ENCODE results near the gene PRRG4. TPM values are rescaled to one million over a fixed set of nuclear protein-coding genes. Genes with fewer than 3 reads are reported as not detected.

Gene PRRG4
- total RNA-seq, 8 experiments from 2014 or later, result 0.08 to 16.7 (median 0.32) TPM

DNA sequence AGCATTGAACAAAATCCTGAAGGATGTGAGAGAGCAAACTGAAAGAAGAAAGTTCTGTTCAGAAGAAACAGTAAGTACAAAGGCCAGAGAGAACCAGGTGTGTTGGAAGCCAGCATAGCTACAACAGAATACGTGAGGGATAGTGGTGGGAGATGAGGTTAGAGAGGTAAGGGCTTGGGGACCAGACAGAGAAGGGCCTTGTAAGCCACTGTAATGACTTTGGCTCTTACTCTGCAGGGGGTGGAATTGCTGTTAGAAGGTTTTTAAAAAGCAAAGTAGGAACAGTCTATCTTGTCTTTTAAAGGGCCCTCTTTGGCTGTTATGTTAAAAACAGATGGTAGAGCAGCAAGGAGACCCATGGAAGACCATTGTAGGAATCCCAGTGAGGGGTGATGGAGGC lies 4.2 kb downstream of the PRRG4 start:
- in situ Hi-C loops (cut with MboI; ENCODE audit: low pct_unique_long_range_greater_than_20kb in 2 of 9, low sequenced_read_pairs in 9 of 9, unreplicated experiment in 9 of 9), result no loop called here
- ATAC-seq (replicated peaks in 6 of 8), result no peak
- Histone ChIP-seq H3K27ac (no peak overlapping the region), H3K4me3 (no peak overlapping the region), H3K4me1 (replicated peaks in 1 of 2) (peaks cover 0 to 5% of the 10 kb centered on the region in 2 donors)
- WGBS, 10 experiments, result 29 to 100% (median 71%) methylated on average over 1 of the region's 1 CpG; no CpG with 5 or more reads in 3 of the 10 experiments

DNA sequence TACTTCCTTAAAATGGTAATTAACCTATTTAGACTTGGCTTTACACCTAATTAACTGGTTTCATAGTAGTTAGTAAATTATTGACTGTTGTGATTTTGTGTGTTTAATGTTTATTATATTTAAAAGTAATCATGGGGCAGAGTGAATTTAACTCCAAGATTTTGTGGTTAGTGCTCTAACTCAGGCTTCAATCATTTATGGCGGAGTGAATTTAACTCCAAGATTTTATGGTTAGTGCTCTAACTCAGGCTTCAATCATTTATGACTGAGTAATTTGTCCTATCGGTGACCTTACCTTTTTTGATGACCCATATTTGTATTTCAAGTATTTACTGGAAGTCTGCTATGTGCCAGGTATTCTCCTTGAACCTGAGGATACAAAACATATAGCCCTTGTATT lies 7.2 kb downstream of the PRRG4 start:
- in situ Hi-C loops (cut with MboI; ENCODE audit: low pct_unique_long_range_greater_than_20kb in 2 of 9, low sequenced_read_pairs in 9 of 9, unreplicated experiment in 9 of 9), result no loop called here
- Histone ChIP-seq H3K4me1 (replicated peaks in 1 of 2) (no peaks in the 10 kb centered on the region), H3K4me3 (no peak overlapping the region), H3K27ac (no peak overlapping the region)
- ATAC-seq (replicated peaks in 6 of 8), result no peak
- 68 to 100% (median 90%) methylated on average over 1 to 2 of the region's 2 CpGs for WGBS, 10 experiments

DNA sequence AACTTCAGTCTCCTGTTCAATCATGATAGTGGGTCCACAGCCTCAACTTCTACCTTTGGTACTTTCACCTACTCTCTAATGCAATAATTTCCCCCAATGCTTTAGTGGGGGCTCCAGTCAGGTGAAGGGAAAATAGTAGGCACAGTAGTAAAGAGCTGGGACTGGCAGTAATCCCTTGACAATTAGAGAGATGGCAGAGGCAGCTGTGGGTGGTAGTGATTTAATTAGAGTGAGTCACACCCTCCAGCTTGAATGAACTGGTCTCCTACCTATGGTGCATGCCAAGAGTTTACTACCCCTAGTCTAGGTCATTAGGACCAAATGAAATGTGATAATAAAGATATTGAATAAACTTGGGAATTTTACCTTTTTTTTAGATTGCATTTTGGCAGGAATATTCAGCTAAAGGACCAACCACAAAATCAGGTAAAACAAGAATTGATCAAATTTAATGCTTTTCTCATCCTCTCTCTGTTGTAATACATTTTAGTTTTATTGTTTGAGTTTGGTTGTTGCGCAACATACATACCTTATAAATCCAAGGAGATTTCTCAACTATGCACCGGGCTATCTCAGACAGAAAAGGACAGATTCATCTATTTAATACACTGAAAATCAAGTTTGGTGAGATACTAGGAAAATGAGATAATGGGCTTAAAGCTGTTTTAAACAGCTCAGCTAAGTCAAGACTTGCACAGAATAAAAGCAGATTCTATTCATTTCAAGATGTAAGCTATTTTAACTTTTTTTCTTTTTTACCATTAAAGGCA lies 9.0 kb downstream of the PRRG4 start:
- Histone ChIP-seq H3K27ac (no peak overlapping the region), H3K4me3 (no peak overlapping the region), H3K4me1 (replicated peaks in 1 of 2) (no peaks in the 10 kb centered on the region)
- 76 to 100% (median 98%) methylated on average over 1 to 2 of the region's 2 CpGs for WGBS, 10 experiments
- ATAC-seq (replicated peaks in 6 of 8), result peak in 1 of 8 experiments; percentile 47
- in situ Hi-C loops (cut with MboI; ENCODE audit: low pct_unique_long_range_greater_than_20kb in 2 of 9, low sequenced_read_pairs in 9 of 9, unreplicated experiment in 9 of 9), result no loop called here

DNA sequence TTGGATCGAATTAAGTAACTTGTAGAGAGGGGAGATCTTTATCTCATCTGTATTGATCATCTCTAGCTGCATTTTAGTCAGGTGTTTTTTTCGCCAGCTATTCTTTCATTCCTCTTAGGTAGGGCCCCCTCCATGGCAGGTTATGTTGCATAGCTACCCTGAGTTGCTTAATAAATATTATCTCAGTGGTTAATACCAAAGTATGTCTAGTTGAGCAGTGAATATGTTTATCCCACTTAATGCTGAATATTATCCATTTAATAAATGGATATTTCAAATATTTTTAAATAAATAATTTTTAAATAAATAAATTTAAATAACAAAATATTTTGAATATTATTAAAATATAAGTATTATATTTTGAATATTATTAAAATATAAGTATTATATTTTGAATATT lies 9.6 kb downstream of the PRRG4 start:
- no peak for ATAC-seq (replicated peaks in 6 of 8)
- no peaks in the 10 kb centered on the region for H3K4me1 ChIP-seq (replicated peaks in 1 of 2)
- in situ Hi-C loops (cut with MboI; ENCODE audit: low pct_unique_long_range_greater_than_20kb in 2 of 9, low sequenced_read_pairs in 9 of 9, unreplicated experiment in 9 of 9), result no loop called here
- 43 to 100% (median 91%) methylated on average over 1 to 2 of the region's 2 CpGs for WGBS, 10 experiments
- no peak overlapping the region for H3K27ac ChIP-seq
- H3K4me3 ChIP-seq, result no peak overlapping the region

DNA sequence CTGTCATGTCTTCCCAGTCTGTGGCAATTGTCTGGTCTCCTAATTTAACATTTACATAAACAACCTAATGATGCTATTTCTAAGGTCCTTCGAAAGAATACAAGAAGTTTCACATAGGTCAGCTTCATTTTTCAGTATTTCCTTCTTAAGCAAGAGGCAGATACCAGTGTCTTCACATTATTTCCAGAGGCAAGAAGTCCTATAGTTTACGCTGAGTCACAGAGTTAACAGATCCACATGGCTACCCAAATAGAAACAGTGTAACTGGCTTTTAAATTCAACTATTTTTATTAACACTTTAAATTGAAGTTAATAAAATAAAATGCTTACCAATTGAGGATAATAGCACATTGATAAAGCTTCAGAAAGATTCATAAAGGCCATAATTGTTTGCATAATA lies 10.9 kb downstream of the PRRG4 start:
- WGBS, 10 experiments, result 8 to 90% (median 63%) methylated on average over 1 to 2 of the region's 2 CpGs; no CpG with 5 or more reads in 1 of the 10 experiments
- ATAC-seq (replicated peaks in 6 of 8), result no peak
- H3K4me1 ChIP-seq (replicated peaks in 1 of 2), result no peaks in the 10 kb centered on the region
- in situ Hi-C loops (cut with MboI; ENCODE audit: low pct_unique_long_range_greater_than_20kb in 2 of 9, low sequenced_read_pairs in 9 of 9, unreplicated experiment in 9 of 9), result no loop called here
- H3K4me3 ChIP-seq, result no peak overlapping the region
- H3K27ac ChIP-seq, result no peak overlapping the region

DNA sequence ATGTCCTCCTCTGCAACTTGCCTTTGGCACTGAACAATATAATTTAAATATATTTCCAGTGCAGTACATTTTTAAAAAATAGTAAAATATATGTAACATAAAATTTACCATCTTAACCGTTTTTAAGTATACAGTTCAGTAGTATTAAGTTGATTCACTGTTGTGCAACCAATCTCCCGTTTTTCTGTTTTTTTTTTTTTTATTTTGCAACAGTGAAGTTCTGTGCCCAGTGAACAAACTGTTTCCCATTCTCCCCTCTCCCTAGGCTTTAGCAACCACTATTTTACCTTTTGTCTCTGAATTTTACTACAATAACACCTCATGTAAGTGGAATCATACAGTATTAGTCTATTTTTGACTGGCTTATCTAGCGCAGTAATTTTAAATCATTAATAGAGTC lies 13.8 kb downstream of the PRRG4 start:
- Histone ChIP-seq H3K4me1 (replicated peaks in 1 of 2) (no peaks in the 10 kb centered on the region), H3K27ac (no peak overlapping the region), H3K4me3 (no peak overlapping the region)
- in situ Hi-C loops (cut with MboI; ENCODE audit: low pct_unique_long_range_greater_than_20kb in 2 of 9, low sequenced_read_pairs in 9 of 9, unreplicated experiment in 9 of 9), result no loop called here
- ATAC-seq (replicated peaks in 6 of 8), result no peak
- 30 to 100% (median 80%) methylated on average over 1 to 3 of the region's 3 CpGs for WGBS, 10 experiments

DNA sequence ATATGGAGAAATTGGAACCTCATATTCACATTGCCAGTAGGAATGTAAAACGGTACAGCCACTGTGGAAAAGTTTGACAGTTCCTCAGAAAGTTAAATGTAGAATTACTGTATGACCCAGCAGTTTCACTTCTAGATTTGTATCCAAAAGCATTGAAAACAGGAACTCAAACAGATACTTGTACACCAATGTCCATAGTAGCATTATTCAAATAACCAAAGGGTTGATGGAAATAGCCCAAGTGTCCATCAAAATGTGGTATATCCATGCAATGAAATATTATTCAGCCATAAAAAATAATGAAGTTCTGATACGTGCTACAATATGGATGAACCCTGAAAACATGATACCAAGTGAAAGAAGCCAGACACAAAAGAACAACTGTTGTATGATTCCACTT lies 17.8 kb downstream of the PRRG4 start:
- H3K4me3 ChIP-seq, result no peak overlapping the region
- no peaks in the 10 kb centered on the region for H3K4me1 ChIP-seq (replicated peaks in 1 of 2)
- no peak overlapping the region for H3K27ac ChIP-seq
- WGBS, 10 experiments, result 33 to 100% (median 69%) methylated on average over 1 to 2 of the region's 2 CpGs; no CpG with 5 or more reads in 1 of the 10 experiments
- in situ Hi-C loops (cut with MboI; ENCODE audit: low pct_unique_long_range_greater_than_20kb in 2 of 9, low sequenced_read_pairs in 9 of 9, unreplicated experiment in 9 of 9), result no loop called here
- ATAC-seq (replicated peaks in 6 of 8), result no peak

DNA sequence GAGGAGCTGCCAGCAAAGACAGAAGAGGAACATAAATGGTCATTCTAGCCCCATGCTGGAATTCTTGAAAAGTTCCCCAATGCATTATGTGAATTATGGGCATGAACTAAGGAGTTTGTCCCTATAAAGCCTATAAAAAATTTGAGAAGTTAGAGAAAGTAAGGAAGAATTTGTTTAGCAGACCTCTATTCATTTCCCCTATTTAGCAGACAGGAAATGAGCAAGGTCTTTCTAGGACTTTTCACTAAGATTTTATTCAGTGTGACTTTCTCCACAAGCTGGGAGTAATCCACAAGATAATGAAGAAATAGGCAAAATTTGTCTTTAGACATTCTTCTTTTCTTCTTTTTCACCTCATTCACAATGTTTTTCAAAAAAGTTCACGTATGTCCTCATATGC lies 20.0 kb downstream of the PRRG4 start:
- no peak for ATAC-seq (replicated peaks in 6 of 8)
- H3K4me1 ChIP-seq (replicated peaks in 1 of 2), result no peaks in the 10 kb centered on the region
- WGBS, 10 experiments, result 63 to 100% (median 91%) methylated on average over 1 of the region's 1 CpG; no CpG with 5 or more reads in 1 of the 10 experiments
- H3K27ac ChIP-seq, result no peak overlapping the region
- in situ Hi-C loops (cut with MboI; ENCODE audit: low pct_unique_long_range_greater_than_20kb in 2 of 9, low sequenced_read_pairs in 9 of 9, unreplicated experiment in 9 of 9), result no loop called here
- no peak overlapping the region for H3K4me3 ChIP-seq

DNA sequence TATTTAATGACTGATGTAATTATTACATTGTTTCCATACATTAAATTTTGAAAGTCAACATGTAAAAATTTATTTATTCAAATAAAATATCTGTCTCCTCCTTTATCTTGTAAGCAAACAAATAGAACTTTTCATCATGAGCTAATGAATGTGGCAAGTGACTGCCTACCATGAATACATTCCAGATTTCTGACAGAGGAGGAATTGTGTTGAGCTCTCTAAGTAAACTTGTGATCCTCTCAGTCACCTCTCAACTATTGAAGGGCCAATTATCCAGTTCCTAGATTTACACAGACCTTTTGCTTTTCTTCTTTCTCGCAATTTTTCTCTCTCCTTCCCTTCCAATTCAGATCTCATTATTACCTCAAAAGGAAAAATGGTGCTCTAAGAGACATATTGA lies 21.5 kb downstream of the PRRG4 start:
- no peaks in the 10 kb centered on the region for H3K4me1 ChIP-seq (replicated peaks in 1 of 2)
- no peak overlapping the region for H3K27ac ChIP-seq
- 36 to 88% (median 64%) methylated on average over 1 of the region's 1 CpG; no CpG with 5 or more reads in 1 of the 10 experiments for WGBS, 10 experiments
- H3K4me3 ChIP-seq, result no peak overlapping the region
- in situ Hi-C loops (cut with MboI; ENCODE audit: low pct_unique_long_range_greater_than_20kb in 2 of 9, low sequenced_read_pairs in 9 of 9, unreplicated experiment in 9 of 9), result no loop called here
- no peak for ATAC-seq (replicated peaks in 6 of 8)

DNA sequence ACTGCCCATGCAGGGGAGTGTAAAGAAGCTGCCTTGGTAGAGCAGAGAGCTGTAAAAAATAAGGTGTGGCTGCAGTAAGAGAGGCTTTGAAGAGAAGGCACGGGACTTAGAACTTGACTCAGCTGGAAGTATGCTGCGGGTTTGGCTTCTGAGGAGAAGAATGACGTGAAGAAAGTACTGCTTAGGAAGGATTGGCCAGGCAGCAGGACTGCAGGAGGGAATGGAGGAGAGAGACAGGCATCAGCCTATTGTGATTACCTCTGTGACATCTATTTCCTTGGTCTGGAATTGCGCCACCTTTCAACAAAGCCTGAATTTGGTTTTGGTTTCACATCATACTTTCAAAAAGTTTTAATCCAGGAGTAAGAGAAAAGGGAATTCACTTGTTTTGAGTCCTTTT lies 22.5 kb downstream of the PRRG4 start:
- Histone ChIP-seq H3K4me1 (replicated peaks in 1 of 2) (no peaks in the 10 kb centered on the region), H3K4me3 (no peak overlapping the region), H3K27ac (no peak overlapping the region)
- in situ Hi-C loops (cut with MboI; ENCODE audit: low pct_unique_long_range_greater_than_20kb in 2 of 9, low sequenced_read_pairs in 9 of 9, unreplicated experiment in 9 of 9), result no loop called here
- 0 to 81% (median 50%) methylated on average over 1 to 4 of the region's 4 CpGs; no CpG with 5 or more reads in 2 of the 10 experiments for WGBS, 10 experiments
- peak in 3 of 8 experiments; percentile 28 to 97 (median 93) for ATAC-seq (replicated peaks in 6 of 8)

DNA sequence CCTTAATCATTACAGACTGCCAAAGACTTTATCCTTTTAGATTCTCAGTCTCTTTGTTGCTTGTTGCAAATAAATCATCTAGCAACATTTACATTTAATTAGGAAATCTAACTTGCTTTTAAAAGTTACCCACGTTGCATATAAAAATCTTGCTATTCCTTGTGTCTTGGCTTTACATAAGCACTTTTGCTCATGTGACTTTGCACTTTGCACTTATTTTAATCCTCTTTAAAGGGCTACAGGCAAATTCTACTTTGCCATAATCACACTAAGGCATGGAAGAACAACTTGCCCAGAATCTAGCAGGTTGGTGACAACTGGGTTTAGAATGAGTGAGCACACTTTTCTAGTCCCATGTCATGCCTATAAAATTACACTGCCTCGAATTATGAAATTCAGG lies 25.9 kb downstream of the PRRG4 start:
- Histone ChIP-seq H3K4me3 (no peak overlapping the region), H3K4me1 (replicated peaks in 1 of 2) (no peaks in the 10 kb centered on the region), H3K27ac (no peak overlapping the region)
- WGBS, 10 experiments, result 0 to 76% (median 38%) methylated on average over 1 to 2 of the region's 2 CpGs
- ATAC-seq (replicated peaks in 6 of 8), result peak in 1 of 8 experiments; percentile 89
- in situ Hi-C loops (cut with MboI; ENCODE audit: low pct_unique_long_range_greater_than_20kb in 2 of 9, low sequenced_read_pairs in 9 of 9, unreplicated experiment in 9 of 9), result no loop called here

DNA sequence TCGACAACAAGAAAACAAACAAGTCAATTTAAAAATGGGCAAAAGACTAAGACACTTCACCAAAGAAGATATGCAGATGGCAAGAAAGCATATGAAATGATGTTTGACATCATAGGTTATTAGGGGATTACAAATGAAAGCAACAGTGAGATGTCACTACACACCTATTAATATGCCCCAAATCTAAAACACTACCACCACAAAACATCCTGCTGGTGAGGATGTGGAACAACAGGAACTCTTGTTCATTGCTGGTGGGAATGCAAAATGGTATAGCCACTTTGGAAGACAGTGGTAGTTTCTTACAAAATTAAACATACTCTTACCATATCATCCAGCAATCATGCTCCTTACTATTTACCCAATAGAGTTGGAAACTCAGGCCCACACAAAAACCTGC lies 29.0 kb downstream of the PRRG4 start:
- no peak overlapping the region for H3K4me3 ChIP-seq
- ATAC-seq (replicated peaks in 6 of 8), result no peak
- no peak overlapping the region for H3K27ac ChIP-seq
- in situ Hi-C loops (cut with MboI; ENCODE audit: low pct_unique_long_range_greater_than_20kb in 2 of 9, low sequenced_read_pairs in 9 of 9, unreplicated experiment in 9 of 9), result no loop called here
- WGBS, 10 experiments, result 0 to 100% (median 95%) methylated on average over 1 of the region's 1 CpG
- H3K4me1 ChIP-seq (replicated peaks in 1 of 2), result no peaks in the 10 kb centered on the region

DNA sequence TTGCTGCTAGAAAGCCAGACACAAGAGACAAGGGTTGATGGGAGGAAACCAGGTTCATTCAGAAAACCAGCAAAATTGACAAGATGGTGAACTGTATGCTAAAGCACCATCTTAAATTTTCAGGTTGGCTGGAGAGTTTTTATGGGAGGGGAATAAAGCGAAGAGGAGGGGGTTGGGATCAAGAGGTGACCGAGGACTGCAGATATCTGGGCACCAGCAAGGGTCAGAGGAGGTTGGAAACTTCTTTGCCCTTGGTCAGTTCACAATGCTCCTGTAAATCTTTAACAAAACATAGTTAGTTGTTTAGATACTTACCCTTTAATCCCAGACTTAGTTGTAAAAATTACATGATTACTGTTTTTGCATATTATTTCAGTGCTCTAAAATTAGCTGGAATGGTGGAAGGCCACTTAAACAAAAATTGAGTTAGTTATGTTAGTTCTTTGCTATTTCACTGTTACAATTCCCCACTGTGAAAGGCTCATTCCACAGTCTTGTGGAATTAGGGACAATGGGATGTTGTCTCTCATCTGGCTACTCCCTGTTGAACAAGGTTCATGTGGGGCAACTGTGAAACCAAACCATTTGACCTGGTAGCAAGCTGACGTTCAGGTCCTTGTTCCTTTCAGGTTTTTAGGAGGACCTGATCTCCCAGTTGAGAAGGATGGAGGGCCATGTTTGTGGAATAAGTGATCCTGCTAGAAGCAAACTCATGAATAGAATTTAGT lies 32.3 kb downstream of the PRRG4 start:
- Histone ChIP-seq H3K4me3 (no peak overlapping the region), H3K27ac (no peak overlapping the region), H3K4me1 (replicated peaks in 1 of 2) (no peaks in the 10 kb centered on the region)
- WGBS, 10 experiments, result 39 to 79% (median 69%) methylated on average over 2 to 3 of the region's 3 CpGs; no CpG with 5 or more reads in 4 of the 10 experiments
- no peak for ATAC-seq (replicated peaks in 6 of 8)
- in situ Hi-C loops (cut with MboI; ENCODE audit: low pct_unique_long_range_greater_than_20kb in 2 of 9, low sequenced_read_pairs in 9 of 9, unreplicated experiment in 9 of 9), result no loop called here

DNA sequence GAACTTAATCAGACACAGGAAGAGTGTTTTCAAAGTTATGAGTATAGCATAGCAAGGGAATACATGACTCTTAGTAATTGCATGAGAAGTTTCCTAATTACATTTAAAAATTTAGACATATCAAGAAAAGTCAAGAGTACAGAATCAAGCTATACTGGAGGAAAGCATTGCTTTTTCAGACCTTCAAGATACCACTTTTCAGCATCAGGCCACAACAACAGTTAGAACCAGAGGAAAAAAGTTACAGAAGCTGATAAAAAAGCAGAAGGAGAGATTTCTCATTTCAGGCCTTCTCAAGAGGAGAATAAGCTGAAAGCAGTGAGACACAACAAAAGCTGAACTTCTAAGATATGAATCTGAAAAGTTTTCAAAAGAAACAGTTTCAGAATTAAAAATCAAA lies 34.8 kb downstream of the PRRG4 start:
- no peak for ATAC-seq (replicated peaks in 6 of 8)
- no peaks in the 10 kb centered on the region for H3K4me1 ChIP-seq (replicated peaks in 1 of 2)
- in situ Hi-C loops (cut with MboI; ENCODE audit: low pct_unique_long_range_greater_than_20kb in 2 of 9, low sequenced_read_pairs in 9 of 9, unreplicated experiment in 9 of 9), result no loop called here
- no peak overlapping the region for H3K27ac ChIP-seq
- no peak overlapping the region for H3K4me3 ChIP-seq
